LNCaP clone FGC (cell line): ENCODE results near the gene LYL1.

Experiments
- DNase-seq: peaks from one replicate; pipeline ENCODE4 v3.0.0-alpha.2; 2011; ENCODE audit warnings: low read depth
- H3K4me3 ChIP-seq: 2 replicates; pipeline ENCODE4 v1.5.1; 2011; ENCODE audit warnings: mild to moderate bottlenecking, low read depth, low read length, control low read depth
- TF ChIP-seq, protein P1 (sequence below): IDR thresholded peaks from 2 replicates; pipeline ENCODE4 v1.5.1; 2012; ENCODE audit warnings: mild to moderate bottlenecking; ENCODE audit not compliant: control insufficient read depth, insufficient read depth; ENCODE audit errors: extremely low read depth

Gene LYL1

DNA sequence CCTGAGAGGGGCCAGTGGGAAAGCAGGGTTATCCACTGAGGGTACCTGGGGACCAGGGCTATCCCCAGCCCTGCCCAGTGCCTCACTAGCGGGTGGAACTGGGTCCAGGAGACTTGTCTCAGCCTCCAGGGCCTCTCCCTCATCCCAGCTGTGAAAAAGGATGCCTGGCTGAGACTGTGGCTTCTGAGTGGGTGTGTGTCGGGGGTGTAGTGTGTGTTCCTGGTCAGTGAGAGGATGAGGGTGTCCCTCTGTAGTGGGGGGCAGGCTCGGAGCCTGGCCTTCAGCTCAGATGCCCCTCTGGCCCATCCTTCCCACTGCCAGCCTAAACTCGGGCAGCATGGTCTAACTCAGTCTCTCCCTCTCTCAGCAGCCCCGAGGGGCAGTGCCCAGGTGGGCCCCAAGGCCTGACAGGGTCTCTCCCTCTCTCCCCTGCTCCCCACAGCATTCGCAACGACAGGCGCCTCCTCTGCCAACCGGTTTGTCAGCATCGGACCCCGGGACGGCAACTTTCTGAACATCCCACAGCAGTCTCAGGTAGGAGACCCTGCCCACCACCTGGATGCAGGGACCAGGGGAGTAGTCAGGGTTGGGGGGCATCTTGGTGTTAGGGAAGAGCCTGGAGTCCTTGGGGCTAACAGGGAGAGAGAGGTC is 12.7 kb downstream of the LYL1 start:
- TF ChIP-seq, protein P1, sequence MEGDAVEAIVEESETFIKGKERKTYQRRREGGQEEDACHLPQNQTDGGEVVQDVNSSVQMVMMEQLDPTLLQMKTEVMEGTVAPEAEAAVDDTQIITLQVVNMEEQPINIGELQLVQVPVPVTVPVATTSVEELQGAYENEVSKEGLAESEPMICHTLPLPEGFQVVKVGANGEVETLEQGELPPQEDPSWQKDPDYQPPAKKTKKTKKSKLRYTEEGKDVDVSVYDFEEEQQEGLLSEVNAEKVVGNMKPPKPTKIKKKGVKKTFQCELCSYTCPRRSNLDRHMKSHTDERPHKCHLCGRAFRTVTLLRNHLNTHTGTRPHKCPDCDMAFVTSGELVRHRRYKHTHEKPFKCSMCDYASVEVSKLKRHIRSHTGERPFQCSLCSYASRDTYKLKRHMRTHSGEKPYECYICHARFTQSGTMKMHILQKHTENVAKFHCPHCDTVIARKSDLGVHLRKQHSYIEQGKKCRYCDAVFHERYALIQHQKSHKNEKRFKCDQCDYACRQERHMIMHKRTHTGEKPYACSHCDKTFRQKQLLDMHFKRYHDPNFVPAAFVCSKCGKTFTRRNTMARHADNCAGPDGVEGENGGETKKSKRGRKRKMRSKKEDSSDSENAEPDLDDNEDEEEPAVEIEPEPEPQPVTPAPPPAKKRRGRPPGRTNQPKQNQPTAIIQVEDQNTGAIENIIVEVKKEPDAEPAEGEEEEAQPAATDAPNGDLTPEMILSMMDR: no peak
- H3K4me3 ChIP-seq: no peak overlapping the region
- DNase-seq: no peak

DNA sequence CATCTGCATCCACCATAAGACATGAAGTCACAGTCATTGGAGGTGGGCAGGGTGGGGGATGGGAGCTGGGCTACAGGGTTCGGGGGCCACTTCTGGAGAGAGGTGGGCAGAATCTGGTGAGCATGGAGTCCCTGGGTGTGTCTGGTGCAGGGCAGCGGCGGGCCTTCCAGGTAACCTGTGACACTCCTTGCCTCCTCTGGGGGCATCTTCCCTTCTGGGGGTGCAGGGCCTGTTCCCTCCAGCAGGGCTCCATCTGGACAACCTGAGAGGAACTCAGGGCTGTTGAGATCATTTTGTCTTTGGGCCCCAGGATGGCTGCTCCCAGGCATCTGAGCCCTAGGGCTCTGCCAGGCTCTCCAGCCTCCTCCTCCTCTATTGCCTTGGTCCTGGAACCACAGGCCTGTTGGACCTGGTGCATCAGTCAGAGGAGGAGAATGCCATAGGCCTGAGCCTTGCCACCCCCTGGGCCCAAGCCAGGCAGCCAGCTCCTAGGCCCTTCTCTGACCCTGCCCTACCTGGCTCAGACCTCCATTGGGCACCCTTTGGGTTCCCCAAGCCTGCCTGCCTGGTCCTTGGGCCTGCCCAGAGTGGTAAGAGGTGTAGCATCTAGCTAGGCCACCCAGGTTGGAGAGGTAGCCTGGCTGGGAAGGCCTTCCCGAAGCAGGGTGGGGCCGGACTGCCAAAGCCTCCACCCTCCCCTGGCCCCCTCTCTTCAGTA is 13.4 kb downstream of the LYL1 start:
- no peak overlapping the region for H3K4me3 ChIP-seq
- no peak for DNase-seq
- TF ChIP-seq, protein P1: no peak

DNA sequence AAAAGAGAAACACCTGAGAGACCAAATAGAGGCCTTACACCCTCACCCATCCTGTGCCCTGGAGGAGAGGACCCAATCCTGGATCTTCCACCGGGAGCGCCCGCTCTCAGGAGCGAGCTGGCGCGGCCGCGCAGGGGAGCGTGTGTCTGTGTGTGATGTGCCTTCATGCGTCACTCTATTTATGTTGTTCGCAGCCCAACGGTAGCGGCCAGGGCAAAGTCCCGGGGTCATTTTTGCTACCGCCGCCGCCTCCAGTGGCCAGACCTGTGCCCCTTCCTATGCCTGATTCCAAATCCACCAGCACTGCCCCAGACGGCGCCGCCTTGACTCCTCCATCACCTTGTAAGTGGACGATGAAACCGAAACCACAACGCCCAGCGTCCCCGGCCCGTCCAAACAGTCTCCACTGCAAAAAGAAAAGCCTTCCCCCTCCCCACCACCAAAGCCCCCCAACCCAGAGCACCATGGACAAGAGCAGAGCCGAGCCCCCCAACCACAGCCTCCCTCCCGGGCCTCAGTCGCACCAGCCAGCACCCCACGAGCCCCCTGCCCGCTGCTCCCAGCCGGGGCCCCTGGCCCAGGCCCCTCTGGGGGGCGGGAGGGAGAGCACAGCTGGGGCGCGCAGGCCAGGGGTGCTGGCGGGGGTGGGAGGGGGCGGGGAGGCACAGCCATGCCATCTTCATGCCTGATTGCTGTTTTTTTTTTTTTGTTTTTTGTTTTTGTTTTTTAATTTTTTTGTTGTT is 14.7 kb downstream of the LYL1 start:
- TF ChIP-seq, protein P1: no peak
- DNase-seq: no peak
- no peak overlapping the region for H3K4me3 ChIP-seq

DNA sequence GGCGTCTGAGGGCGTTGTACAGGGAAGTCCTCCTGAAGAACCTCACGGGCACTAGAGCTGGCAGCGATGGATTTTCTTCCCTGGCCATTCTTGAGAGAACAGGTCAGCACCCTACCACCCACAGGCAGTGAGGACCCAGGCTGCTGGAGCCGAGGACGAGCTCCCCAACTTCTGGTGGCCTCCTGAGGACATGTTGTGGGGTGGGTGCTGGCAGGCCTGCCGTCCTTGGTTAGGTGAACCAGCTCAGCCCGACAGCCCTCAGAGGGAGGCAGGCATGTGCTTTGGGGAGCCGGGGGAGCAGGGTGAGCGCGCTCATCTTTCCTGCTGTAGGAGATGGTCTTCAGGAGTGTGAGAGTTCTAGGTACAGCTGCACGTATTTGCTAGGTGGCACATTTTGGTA is 15.4 kb downstream of the LYL1 start:
- TF ChIP-seq, protein P1: no peak
- no peak for DNase-seq
- no peak overlapping the region for H3K4me3 ChIP-seq

DNA sequence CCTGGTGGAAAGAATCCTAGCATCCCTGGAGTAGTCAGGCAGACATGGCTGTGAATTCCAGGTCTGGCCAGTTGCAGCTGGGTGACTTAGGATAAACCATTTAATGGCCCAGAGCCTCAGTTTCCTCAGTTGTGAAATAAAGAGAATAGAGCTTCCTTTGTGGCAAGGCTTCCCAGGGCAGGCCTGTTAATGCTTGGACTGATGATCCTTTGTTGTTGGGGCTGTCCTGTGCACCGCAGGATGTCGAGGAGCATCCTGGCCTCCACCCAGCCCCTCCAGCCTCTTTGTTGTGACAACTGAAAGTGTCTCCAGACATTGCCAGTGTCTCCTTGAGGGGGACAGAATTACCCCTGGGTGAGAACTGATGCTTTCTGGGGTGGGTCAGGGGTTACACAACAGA is 16.3 kb downstream of the LYL1 start:
- no peak for DNase-seq
- TF ChIP-seq, protein P1: no peak
- no peak overlapping the region for H3K4me3 ChIP-seq

DNA sequence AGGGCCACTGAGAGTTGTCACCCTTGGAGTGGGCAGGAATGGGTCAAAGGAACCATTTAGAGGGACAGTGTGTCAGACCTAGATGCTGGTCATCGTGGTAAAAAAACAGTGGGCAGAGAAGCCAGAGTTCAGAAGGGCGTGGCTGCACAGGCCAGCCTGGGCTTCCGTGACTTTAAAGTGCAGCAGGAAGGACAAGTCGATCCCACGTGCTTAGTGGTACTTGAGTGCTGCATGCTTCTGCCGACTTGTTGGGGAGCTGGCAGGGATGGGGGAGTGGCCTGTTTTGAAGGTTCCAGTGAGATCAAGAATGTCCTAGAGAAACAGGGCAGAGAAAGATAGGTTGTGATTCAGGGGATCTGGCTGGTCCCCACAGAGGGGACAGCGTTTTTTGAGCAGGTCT is 17.0 kb downstream of the LYL1 start:
- no peak for DNase-seq
- H3K4me3 ChIP-seq: no peak overlapping the region
- TF ChIP-seq, protein P1: no peak

DNA sequence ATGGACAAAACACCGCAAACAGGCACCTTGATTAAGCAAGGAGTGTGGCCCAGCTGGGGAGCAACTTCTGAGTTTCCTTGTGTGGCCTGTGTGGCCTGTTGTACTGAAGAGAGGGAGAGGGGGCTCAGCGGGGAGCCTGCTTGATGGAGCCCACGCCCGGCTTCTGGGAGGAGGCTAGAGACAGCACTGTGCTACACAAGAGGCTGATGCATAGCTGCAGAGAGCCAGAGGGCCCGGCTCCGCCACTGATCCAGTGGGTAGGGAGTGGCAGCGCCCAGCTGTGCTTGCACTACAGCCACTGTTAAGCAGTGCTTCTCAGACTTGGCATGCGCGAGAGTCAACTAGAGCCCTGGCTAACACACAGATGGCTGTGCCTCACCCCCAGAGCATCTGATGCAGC is 19.0 kb downstream of the LYL1 start:
- DNase-seq: no peak
- TF ChIP-seq, protein P1: no peak
- H3K4me3 ChIP-seq: no peak overlapping the region
